GM18517 (cell line): ENCODE measurements around the gene THBS1.

Experiments
- ATAC-seq: cut with Tn5 transposase; IDR thresholded peaks from one replicate; pipeline ENCODE4 v1.9.1; 2021; ENCODE audit warnings: mild to moderate bottlenecking, moderate library complexity; ENCODE audit not compliant: unreplicated experiment

The THBS1 gene

DNA sequence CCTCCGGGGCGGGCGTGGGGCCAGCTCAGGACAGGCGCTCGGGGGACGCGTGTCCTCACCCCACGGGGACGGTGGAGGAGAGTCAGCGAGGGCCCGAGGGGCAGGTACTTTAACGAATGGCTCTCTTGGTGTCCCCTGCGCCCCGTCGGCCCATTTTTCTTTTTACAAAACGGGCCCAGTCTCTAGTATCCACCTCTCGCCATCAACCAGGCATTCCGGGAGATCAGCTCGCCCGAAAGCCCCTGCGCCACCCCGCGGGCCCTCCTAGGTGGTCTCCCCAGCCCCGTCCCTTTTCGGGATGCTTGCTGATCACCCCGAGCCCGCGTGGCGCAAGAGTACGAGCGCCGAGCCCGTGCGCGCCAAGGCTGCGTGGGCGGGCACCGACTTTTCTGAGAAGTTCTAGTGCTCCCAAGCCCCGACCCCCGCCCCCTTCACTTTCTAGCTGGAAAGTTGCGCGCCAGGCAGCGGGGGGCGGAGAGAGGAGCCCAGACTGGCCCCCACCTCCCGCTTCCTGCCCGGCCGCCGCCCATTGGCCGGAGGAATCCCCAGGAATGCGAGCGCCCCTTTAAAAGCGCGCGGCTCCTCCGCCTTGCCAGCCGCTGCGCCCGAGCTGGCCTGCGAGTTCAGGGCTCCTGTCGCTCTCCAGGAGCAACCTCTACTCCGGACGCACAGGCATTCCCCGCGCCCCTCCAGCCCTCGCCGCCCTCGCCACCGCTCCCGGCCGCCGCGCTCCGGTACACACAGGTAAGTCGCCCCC lies at the start of gene THBS1:
Gene THBS1, plus strand, starts transcription at position 595 of the 757 bp plus-strand sequence. CDS start 779 bp downstream, outside the sequence.
- ATAC-seq = no peak

DNA sequence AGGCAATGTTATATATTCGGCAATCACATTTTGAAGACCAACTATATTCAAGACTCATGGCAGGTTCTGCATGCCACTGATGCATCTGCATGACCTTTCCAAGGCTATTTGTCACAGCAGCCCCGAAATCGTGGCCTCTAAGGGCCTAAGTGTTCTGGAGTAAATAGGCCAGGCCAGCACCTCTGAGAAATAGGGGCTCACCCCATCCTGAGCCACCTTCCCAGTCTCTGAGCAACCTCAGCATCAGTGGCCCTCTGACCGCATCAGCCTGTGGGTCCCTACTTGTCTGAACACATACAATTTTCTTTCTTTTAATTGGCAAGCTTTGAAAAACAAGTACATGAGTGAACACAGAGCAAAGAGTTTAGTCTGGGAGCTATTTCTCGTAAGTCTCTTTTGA lies 45.9 kb upstream of the THBS1 start:
- no peak for ATAC-seq

DNA sequence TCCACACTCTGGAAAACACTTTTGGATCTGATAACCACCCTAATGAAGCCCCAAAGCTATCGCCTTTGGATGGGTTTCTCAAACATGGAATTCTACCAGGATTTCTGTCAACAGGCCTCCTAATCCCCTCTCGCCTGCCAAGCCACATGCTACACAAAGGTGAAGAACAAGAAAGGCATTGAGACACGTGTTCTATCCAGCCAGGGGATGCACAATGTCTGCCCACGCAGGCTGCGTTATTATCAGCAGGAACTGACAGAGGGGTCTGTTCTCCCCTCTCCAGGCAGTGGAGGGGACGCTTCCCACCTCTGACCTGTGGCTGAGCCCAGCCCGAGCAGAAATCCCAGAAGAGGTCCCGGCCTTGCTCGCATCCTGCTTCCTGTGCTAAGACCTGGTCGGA lies 45.4 kb upstream of the THBS1 start:
- no peak for ATAC-seq

DNA sequence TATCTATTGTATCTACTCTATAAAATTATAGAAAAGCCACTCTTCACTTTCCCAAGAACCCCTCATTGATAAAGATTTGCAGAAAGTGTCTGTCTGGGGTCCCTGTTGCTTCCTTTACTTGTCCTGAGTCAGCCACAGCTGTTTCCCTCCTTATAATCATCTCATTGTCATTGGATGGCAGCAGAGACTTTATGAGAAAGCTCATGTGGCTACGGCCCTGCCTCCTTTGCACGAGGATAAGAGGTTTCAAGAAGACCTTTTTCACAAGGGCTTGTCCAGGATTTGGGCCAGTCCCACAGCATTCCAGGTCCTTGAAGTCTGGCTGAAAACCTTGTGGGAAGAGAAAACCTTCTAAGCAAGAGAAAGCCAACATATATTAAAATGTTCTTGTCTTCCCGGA lies 41.9 kb upstream of the THBS1 start:
- ATAC-seq = no peak

DNA sequence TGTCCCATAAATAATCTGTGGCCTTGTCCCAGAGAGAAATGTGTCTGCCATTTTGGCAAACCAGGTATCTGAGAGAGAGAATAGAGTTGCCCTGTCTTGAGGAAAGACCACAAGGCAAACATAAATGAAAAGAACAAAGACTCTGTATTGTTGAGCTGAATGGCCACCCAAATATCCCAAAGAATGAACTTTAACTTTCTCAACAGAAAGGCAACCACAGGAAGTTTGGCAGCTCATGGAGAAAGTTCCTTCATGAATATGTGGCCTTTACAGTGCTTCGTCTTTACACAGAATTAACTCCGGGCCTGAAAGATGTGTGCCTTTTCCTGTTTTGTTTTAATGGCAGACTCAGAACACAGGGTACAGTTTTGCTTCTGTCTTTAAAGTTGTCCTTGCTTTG lies 41.4 kb upstream of the THBS1 start:
- ATAC-seq = no peak

DNA sequence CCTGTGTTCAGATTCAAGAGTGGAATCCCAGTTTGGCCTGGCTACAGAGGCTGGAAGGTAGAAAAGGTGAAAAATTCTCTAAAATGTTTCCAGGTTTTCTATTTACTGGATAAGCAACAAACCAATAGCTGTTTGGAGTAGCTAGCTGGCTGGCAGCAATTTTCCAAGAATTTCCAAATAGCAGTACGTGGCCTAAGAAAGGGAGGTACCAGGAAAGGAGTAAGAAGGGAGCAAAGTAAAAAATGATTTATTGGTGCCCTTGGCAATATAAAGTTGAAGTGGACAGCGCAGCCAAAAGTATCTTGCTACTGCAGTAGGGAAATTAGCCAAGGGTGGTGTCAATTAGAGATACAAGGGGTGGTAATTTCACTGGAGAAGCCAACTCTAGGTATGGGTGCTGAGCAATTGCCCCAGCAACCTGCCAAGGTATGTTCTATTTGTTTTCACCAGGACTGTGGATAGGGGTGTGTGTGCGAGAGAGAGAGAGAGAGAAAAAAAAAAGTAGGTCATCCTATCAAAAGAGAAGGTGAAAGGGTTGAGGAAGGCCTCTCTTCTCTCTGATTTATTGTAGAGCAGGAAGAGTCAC lies 40.8 kb upstream of the THBS1 start:
- ATAC-seq = no peak

DNA sequence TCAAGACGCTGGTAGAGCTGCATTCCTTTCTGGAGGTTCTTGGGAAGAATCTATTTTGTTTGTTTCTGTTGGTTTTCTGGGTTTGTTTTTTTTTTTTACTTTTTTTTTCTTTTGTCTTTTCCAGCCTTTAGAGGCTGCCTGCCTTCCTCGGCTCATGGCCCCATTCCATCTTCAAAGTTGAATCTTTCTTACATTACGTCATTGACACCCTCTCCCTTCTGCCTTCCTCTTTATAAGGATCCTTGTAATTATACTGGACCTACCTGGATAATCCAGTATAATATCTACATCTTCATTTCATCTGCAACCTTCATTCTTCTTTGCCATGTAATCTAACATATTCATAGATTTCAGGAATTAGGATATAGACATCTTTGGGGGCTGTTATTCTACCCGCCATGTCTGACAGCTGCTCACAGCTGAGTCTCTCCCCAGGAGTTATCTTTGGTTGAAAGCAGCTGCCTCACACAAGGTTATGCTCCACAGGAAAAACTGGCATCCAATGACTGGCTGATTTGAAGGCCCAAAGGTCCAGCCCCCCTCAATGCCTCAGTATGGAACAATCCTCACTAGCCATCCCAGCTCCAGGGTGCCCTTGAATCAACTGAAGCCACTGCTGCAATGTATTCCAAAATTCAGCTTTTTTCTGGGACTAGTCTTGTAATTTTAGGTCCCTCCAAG lies 38.4 kb upstream of the THBS1 start:
- ATAC-seq = no peak

DNA sequence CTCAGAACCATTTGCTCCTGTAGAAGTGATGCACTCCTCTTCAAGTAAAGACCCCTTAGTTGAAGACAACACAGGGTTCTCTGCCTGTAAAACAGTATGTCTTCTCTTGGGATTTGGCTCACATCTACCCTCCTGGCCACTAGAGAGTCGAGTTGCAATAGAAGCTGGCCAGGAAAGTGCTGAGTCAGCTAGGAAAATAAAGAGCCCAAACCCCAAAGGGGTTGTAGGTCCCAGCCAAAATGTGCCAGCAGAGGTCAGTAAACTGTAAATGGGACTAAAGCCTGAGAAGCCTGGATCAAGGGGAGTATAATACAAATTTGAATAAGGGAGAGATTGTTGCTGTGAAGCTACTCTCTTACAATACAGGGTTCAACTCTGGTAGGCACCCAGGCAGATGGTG lies 37.2 kb upstream of the THBS1 start:
- no peak for ATAC-seq

DNA sequence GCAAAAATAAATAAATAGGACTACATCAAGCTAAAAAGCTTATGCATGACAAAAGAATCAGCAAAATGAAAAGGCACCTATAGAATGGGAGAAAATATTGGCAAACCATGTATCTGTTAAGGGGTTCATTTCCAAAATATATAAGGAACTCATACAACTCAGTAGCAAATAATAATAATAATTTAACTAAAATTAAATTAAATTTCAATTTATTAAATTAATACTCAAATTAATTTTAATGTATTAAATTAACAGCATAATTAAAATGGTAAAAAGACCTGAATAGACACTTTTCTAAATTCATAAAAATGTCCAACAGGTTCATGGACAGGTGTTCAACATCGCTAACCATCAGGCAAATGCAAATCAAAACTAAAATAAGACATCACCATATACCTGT lies 34.0 kb upstream of the THBS1 start:
- ATAC-seq = no peak

DNA sequence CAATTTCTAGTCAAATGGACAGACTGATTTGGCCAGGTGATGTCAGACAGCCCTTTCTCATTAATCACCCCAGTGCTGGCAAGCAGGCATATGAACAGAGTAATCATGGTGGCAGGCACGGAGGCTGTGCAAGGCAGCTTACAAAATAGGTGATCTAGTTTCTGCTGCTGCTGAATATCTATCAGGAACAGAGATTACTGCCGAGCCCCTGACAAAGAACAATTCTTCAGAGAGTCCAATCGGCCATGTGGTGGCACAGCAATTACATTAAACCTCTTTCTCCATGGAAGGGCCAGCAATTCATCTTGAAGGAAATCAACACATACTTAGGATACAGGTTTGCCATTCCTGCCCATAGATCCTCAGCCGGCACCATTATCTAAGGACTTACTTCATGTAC lies 32.3 kb upstream of the THBS1 start:
- ATAC-seq = no peak

DNA sequence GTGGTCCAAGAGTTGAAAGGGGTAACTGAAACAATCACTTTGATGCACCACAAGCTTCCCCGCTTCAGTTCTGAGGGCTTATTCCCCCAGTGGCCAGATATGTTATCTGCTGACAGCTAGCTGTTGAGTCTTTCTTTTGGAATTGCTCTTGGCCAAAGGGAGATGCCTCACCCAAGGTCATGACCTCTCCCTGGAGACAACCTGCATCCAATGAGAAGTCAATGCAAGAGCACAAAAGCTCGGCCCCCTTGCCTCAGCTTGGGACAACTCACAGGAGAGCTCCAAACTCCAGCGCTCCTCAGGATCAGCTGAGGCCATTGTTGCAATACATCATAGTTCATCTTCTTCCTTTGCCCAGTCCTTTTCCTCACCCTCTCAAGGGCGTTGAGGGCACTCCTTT lies 31.0 kb upstream of the THBS1 start:
- ATAC-seq = no peak

DNA sequence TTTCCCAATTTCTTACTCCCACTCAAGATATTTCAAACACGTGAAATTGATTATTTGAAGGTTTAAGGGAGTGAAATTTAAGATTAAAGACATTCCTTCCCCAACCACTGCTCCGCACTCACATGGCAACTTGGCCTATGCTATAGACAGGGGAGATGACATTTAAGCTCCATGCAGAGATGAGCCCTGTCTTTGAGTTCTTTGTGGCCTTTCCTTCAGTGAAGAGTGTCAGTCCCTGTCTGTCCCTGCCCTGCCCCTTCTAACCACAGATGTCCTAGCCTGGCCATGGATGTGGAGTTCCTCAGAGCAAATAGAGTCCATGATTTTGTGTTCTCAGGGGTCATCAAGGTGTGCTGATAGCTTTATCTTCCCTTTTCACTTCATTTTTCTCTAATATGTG lies 29.4 kb upstream of the THBS1 start:
- no peak for ATAC-seq

DNA sequence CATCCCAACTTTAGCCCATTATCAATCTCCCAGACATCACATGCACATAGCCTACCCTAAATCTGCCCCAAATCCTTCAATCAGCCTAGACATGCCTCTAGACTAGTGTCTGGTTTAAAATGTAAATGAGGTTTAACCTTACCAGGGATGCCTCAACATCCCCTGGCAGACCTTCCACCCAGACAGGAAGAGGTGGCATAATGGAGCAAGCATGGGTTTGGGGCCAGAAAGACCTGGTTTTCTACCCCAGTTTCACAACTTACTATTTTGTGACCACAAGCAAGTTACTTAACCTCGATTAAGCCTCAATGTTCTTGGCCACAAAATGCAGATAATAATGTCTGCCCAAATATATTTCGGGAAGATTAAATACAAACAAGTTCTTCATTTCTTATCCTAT lies 28.3 kb upstream of the THBS1 start:
- no peak for ATAC-seq

DNA sequence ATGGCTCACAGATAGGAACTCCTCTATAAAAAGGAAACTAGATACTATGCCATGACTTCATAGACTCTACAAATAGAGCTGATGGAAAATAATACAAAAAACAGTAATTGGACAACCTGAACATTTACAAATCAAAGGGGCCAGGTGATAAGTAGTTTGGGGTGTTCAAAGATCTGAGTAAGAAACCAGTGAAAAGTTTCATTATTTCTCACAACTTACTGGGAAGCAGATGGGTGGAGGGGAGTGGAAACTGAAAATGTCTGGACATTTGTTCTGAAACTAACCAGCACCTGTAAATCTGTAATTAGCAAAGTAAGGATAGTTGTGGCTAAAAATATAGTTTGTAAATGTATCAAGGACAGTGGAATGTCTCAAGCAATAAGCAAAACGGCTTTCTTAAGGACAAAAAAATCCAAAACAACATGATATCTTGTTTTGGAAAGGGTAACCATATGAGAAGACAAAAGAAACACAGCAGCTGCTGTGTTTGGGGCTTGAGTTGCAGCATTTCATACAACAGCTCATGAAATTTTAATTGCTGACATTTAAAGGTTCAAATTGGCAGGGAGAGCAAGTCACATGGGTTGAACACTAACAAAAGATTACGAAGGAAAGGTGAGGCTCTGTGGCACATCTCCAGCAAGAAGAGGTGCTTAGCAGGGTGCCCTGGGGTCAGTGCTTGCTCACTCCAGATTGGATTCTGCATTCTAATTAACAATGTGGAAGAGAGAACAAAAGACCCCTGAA lies 26.8 kb upstream of the THBS1 start:
- ATAC-seq = no peak

DNA sequence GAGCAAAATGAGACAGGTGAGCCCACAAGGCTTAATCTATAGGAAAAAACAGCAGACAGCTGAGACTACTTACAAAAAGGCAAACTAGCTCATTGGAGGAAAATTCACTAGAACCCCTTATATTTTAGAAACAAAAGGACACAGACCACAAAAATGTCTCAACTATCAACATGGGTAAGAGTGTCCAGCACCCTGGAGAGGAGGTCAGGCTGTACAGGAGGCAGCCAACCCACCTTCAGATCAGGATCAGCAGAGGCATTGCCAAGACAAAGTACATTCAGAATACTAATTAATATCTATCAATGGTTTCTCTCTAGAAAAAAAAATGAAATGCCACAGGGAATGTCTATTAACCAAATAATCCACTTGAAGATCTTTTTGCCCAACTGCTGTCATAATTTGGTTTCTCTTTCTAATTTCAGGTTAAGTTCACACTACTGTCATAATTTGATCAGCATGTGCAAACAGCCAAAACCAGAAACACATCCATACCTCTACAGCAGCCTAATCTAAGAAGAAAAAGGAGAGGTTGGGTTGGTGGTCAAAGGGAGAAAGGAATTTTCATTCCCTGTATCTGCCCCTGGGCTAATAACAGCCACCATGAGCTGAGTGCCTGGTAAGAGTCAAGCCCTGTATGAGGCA lies 26.0 kb upstream of the THBS1 start:
- no peak for ATAC-seq

DNA sequence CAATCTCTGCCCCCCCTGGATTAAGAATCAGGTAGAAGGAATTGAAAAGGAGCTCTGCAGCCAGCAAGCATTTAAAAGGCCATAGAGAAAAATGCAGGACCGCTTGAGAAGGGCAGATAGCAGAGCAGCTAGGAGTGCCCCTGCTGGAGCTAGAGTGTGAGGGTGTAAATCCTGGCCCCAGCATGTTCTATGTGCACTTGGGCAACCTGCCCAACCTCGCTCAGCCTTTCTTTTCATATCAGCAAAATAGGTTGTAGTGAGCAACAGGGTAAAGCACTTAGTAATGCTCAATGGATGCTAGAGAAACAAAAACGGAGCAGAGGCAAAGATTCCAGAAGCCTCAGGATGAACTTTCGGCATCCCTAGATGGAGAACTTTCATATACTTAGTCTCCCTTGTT lies 25.0 kb upstream of the THBS1 start:
- no peak for ATAC-seq

DNA sequence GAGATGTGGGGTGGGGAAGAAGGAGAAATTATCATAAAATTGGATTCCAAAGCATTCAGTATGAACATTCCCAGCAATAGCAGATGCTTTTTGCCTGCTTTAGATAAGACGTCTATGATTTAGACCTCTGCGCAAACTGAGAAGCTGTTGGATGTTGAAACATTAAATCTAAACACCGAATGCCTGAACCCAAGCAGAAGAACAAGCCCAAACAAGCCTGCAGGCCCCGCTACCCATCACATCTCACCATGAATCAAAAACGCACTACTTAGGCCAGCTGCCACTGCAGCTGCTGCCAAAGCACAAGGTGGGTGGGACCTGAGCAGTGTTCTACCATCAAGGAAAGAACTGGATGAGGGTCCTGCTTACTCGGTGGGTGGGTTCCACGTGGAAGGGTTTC lies 24.4 kb upstream of the THBS1 start:
- ATAC-seq = no peak

DNA sequence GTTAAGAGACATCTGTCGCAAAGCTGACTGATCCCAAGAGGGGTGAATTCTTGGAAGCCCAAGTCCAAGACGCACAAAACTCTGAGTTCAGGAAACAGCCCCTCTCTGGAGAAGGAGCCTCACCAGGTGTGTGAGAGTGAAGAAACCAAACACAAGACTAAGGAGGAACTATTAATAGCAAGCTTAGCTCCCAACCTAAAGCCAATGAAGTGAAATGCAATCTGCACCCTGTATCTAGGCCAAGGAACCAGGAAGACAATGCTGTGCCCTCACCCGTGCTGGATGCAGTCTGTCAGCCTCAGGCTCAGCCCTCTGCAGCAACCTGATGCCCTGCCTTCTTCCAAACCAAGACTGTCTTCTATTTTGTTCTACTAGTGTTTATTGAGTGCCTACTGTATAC lies 22.5 kb upstream of the THBS1 start:
- ATAC-seq = no peak

DNA sequence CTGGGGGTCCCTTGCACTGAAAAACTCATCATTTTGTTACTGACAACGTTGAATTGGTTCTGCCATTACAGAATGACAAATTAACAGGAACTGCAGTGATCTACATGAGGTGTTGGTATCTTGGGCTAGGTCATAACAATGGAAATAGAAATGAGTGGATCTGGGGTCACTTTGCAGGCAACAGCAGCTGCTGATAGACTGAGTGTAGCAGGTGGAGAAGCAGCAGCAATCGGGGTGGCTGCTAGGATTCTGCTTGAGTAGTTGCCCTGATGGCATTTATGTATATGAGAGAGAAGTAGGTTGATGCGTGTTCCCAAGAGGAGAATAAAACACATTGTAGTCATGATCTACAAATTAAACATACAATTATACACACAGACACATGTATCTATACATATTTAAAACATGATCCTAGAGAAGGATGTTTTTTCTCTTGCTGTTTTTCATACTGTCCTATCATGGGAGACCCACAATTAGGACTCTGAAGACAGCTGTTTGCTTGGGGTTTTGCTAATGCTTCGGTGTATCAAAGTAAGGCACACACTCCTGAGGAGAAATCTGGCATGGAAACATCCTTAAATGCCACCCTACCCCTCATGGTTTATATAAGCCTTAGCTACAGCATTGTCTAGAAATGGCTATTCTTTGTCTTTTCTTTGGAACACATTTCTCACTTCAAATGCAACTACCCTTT lies 15.8 kb upstream of the THBS1 start:
- ATAC-seq = no peak

DNA sequence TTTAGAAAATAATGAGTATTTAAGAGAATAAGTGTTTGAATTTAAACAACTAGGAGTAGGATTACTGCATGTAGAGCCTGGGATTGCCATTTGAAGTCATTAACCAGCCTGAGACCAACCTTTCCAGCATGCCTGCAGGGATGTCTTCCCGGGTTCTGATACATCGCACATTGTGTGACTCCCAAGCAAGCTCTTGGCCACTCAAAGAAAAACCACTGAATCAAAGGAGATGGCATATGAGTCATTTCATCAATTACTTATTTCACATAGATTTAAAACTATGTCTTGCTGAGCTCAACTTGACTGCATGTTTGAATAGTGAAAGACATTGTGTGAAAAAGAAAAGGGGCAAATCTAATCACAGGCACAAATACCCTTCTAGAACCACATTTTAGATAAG lies 15.0 kb upstream of the THBS1 start:
- ATAC-seq = no peak

DNA sequence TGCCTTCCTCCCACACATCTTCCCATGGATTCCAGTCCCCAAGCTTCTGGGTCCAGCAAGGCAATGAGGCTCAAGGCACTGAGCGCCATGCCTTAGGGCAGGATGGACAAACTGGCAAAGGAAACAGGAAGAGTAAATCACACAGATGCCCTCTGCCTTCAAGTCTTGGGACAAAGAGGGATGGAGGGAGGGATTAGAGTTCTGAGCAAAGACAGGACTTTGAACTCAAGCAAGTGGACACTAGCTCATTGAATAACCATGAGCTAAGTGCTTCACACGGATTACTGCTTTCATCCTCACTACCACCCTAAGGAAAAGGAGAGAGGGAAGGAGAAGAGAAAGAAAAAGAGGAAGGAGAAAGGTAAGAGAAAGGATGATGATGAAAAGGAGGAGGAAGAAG lies 7.6 kb upstream of the THBS1 start:
- ATAC-seq = no peak
